ENCODE results near the gene ECHS1.

- TF ChIP-seq MAX (IDR thresholded peaks at IDR 0.05; ENCODE audit: low read depth) (no peak), TCF12 (IDR thresholded peaks at IDR 0.05) (no peak), EP300 (IDR thresholded peaks at IDR 0.05; ENCODE audit: borderline replicate concordance in 1 of 2, low read depth in 1 of 2, low read length in 1 of 2) (no peak), ELF1 (IDR thresholded peaks at IDR 0.05) (no peak), TEAD4 (IDR thresholded peaks at IDR 0.05; ENCODE audit: borderline replicate concordance, insufficient read depth) (no peak), CTCF (IDR thresholded peaks at IDR 0.05) (no peak), MXI1 (IDR thresholded peaks at IDR 0.05; ENCODE audit: low read depth, low read length) (no peak), EZH2phosphoT487 (IDR thresholded peaks at IDR 0.05; ENCODE audit: borderline replicate concordance, low read depth) (no peak), NFIC (IDR thresholded peaks at IDR 0.05; ENCODE audit: borderline replicate concordance) (no peak), FOXM1 (IDR thresholded peaks at IDR 0.05; ENCODE audit: low read depth) (no peak)
Measured at GRCh38 chr10:133393401-133394063, 20.4 kb upstream of the ECHS1 start.
